HUDEP-2 (cell line): ENCODE results near the gene JMY.

Source experiments
- DNase-seq, 76 experiments: peaks; one replicate each; lab custom pipeline; 2025; ENCODE audit not compliant: unreplicated experiment in 76 of 76; lab: John Stamatoyannopoulos, UW

Gene JMY, protein sequence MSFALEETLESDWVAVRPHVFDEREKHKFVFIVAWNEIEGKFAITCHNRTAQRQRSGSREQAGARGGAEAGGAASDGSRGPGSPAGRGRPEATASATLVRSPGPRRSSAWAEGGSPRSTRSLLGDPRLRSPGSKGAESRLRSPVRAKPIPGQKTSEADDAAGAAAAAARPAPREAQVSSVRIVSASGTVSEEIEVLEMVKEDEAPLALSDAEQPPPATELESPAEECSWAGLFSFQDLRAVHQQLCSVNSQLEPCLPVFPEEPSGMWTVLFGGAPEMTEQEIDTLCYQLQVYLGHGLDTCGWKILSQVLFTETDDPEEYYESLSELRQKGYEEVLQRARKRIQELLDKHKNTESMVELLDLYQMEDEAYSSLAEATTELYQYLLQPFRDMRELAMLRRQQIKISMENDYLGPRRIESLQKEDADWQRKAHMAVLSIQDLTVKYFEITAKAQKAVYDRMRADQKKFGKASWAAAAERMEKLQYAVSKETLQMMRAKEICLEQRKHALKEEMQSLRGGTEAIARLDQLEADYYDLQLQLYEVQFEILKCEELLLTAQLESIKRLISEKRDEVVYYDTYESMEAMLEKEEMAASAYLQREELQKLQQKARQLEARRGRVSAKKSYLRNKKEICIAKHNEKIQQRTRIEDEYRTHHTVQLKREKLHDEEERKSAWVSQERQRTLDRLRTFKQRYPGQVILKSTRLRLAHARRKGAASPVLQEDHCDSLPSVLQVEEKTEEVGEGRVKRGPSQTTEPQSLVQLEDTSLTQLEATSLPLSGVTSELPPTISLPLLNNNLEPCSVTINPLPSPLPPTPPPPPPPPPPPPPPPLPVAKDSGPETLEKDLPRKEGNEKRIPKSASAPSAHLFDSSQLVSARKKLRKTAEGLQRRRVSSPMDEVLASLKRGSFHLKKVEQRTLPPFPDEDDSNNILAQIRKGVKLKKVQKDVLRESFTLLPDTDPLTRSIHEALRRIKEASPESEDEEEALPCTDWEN

GRCh38 chr5:79235634-79236361, at the start of gene JMY:
Gene JMY (plus strand): TSS chr5:79236131. CDS start chr5:79236651, 520 bp downstream.
- peak in 74 of 76 experiments; percentile 16 to 83 (median 64) for DNase-seq

DNA sequence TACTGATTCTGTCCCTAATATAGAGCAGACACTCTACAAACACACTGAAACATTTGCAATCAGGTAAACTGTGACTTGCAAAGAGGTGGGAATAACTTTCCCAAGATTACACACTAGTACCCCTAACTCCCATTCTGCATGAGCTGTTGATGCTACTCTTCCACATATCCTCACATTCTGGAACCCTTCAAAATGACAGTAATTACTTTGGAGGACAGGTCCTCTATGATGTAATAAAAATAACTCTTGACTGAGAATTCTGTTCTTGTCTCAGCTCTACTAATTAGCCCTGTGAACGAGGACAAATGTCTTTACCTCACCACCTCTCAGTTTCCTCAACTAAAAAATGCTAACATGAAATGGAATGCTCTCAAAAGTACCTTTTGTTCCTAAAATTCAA, 49.5 kb upstream of the JMY start:
- DNase-seq, result no peak

- DNase-seq, result no peak
Observed at GRCh38 chr5:79189439-79190234, 46.3 kb upstream of the JMY start.

DNA sequence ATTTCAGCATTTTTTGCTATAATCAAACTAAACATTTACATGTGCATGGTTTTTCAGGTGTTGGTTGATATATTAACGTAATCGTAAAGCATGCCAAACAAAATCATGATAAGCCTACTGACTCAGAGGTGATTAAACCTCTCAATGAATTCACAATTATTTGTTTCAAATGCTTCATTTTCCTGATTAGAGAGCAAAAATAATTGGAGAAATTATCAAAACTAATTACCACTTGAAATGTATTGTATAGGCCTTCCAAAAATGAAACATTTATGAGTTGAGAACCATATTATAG, 45.7 kb upstream of the JMY start:
- DNase-seq, result no peak

DNA sequence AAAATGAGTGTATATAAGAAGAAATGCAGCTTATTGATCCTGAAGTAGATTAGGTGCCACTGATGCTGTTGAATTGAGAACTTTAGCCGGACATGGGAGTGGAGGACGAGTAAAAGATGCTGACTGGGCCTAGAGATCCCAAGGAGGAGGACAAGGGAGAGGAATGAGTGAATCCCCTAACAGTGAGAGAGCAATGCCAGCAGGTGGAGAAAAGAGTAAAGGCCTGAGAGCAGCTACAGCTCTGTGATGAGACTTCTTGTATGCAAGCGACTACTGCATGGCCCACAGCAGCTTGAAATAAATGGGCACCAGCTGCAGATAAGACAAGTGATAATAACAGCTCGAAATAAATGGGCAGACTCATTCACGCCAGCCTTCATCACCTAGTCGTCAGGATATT, 44.5 kb upstream of the JMY start:
- DNase-seq, result no peak

DNA sequence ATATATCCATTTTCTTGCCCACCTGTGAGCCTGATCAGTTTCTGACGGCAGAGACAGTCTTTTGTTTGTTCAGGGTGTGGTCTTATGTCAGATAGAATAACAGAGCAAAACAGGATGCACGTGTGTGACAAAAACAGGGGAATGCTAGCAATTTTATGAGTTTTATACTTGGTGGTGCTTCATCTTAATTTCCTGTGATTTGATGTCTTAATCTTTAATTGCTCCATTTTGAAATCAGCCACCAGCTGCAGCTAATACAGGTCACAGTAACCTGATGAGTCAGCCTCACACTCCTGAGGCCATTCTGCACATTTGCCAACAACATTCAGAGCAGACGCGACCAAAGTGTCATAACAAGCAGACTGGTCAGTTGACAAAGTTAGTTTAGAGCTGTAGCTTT, 42.3 kb upstream of the JMY start:
- DNase-seq, result no peak

GRCh38 chr5:79200573-79201183, 35.3 kb upstream of the JMY start:
- peak in 6 of 76 experiments; percentile 1 to 39 (median 2) for DNase-seq

GRCh38 chr5:79201206-79201605, 34.7 kb upstream of the JMY start:
- DNase-seq, result no peak

DNA sequence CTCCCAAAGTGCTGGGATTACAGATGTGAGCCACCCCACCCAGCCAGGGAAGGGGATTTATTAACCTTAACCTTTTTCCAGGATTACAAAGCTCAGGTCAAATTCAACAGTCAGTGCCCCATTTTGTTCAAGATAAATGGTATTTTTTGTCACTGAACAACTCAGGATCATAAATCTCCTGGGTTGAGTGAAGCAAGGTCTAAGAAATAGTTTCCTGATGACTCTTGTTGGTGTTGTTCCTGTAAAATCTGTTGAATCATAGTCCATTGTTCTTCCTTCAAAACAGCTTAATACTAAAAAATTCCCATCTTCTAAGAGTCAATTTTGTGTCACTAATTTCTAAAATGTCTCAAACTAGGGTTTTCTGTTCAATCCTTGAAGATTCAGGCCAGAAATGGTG, 33.9 kb upstream of the JMY start:
- DNase-seq, result no peak

DNA sequence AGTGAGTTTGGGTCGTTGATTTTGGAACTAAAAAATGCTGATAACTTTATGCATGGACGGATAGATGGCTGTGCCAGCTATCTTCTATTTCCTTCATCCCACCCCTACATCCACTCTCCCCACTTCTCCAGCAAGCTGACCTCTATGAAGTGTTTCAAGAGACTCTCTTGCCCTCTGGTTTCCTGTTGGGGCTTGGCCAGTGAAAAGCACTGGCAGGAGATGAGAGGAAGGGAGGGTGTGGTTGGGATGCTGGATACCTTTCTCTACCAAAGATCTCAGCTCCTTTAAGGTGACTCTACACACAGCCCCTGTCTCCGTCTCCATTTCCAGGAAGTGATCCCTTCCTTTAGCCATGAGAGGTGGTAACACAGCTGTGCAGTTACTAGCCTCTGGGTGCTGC, 30.0 kb upstream of the JMY start:
- no peak for DNase-seq

GRCh38 chr5:79206541-79206940, 29.4 kb upstream of the JMY start:
- no peak for DNase-seq

GRCh38 chr5:79209505-79209904, 26.4 kb upstream of the JMY start:
- no peak for DNase-seq

GRCh38 chr5:79224286-79224984, 11.5 kb upstream of the JMY start:
- no peak for DNase-seq

DNA sequence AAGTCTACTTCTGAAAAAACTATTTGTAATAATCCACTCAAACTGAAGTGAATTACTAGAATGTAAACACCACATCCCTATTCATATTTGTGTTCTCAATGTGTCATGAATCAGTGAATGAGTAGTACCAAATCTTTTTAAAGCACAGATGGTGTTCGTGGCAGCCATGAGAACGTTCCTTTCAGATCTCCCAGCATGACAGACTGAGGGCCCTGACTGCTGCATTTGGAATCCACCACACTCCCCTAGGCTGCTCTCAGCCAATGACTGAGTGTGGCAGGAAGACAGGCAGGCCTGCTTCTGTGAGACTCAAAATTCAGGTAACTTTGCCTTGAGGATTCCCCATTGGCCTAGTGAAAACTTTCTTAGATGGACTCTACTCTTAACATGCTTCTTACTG, 10.9 kb upstream of the JMY start:
- DNase-seq, result no peak

- no peak for DNase-seq
Observed at GRCh38 chr5:79225441-79225840, 10.5 kb upstream of the JMY start.

- no peak for DNase-seq
Observed at GRCh38 chr5:79227484-79228025, 8.4 kb upstream of the JMY start.

DNA sequence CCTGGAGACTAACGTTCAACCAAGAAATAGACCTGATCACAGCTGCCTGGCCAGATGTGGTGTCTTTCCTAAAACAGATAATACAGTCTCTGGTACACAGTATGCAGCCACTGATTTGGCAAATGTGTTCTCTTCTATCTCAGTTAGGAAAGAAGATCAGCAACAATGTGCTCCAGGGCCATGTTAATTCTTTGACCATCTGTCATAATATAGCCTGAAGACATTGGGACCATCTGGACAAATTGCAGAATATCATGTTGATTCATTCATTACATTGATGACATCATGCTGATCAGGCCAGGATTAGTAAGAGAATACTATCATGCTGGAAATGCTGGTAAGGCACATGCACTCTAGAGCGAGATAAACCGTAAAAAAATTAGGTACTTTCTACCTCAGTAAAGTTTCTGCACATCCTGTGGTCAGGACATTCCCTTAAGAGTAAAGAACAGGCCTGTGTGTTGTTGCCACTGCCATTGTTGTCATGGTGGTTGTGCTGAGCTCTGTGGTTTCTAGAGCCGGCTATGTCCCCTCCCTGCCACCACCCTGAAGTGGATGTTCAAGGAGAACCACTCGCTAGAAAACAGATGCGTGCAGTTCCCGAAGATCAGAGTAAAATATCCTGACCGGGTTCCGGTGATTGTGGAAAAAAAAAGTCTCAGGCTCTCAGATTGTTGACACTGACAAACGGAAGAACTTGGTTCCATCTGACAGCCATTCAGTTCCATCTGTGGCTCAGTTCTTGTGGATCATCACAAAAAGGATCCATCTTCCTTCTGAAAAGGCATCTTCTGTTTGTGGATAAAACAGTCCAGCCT, 6.4 kb upstream of the JMY start:
- no peak for DNase-seq

DNA sequence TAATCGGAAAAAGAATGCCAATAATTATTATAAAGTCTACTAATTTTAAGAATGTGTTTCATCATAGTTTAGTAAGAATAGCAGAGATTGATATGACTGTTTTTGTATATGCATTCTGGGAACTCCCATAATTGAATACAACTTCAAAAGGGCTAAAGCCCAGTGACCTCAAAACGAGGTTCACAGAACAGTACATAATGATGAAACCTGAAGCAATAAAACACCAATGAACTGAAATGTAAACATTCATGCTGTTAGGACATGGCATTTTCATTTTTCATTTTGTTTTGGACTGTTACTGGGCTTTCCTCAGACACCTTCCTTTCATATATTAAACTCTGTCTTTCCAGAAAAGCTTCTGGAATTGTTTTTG, 684 bp upstream of the JMY start:
- DNase-seq, result peak in 2 of 76 experiments; percentile 18 to 26
